NCI-H446 (cell line): ENCODE results near the gene MAML2.

ENCODE experiments used
- DNase-seq, 2 experiments: peaks; one replicate each; lab custom pipeline; 2025; lab: John Stamatoyannopoulos, UW

Gene MAML2

DNA sequence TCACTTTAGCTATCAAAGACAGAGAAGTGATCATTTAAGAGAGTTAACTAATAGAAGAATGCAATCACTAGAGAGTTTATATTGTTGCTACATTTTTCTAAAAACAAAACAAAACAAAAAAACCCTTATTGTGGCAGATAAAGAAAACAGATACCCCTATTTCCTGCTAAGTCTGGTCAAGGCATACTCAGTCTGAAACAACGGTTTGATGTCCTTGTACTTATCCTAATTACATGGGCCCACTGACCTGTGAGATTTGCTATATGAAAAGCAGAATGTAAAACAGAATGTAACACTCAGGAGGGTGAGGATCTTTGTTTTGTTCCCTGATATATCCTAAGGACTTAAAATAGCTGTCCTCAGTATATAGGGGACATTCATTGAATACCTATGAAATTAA, 24.6 kb downstream of the MAML2 start:
- DNase-seq: no peak

DNA sequence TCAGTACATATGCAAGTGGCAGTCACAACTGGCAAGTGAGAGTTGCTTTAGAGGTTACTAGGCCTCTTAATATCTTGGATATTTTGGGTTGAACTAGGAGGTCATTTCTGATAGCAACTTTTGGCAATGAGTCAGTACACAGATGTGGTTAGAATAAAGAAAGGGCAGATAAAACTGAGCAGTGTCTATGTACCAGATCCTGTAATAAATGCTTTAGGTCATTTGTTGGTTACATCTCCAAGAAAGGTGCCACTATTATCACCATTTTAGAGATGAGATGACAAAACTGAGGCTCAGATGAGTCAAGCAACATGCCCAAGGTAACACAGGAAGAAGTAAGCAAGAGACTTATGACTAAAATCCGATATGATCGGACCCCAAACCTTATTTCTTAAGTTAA, 25.0 kb downstream of the MAML2 start:
- no peak for DNase-seq

DNA sequence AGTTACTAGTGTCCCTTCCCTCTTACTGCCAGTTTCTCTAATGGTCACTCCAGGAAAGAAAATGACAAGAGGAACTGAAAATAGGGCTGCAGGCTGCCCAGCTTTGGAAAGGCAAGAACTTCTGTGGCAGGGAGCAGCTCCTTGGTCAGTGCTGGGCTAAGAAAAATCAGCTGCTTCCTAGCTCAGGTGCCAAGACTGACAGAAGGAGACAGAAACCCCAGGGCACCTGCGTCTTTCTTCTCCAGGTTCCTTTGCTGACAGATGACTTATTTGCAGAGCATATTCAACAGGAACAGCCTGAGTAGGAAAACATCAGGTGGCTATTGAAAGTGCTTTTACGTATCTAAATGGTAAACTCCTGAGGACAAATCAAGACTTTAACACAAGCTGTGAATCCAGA, 25.4 kb downstream of the MAML2 start:
- no peak for DNase-seq

DNA sequence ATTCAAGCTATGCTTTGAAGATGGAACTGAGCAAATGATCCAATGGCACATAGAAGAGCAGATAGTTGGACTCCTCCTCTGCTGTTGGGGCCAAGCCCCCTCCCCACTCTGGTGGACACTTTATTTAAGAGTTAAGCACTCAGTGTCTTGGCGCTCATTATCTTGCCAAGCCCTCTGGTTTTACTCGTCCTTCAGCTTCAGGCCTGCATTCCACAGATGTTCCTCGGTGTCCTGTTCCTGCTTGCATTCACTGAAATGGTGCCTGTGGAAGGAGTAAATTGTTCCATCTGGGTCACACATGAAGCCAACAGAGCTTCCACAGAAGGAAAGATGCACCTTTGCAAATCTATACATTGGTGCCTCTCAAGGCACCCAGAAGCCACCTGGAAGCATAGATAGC, 26.1 kb downstream of the MAML2 start:
- DNase-seq: no peak

DNA sequence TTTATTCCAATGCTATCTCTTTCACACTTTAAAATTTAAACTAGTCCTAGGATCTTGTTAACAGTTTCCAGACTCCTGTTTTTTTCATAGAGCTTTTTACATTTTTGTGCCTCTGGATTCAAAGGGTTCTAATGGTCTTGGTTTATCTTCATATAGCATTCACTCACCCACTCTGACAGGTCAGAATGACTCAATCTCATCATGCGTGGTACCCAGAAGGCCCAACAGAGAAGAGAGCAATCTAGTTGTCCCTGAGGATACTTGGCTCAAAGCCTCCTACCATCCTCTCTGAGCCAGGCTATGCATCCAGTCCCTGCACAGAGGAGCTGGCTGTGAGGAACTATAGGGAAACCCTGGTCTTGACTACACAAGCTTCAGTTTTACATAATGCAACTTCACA, 27.5 kb downstream of the MAML2 start:
- DNase-seq: no peak

DNA sequence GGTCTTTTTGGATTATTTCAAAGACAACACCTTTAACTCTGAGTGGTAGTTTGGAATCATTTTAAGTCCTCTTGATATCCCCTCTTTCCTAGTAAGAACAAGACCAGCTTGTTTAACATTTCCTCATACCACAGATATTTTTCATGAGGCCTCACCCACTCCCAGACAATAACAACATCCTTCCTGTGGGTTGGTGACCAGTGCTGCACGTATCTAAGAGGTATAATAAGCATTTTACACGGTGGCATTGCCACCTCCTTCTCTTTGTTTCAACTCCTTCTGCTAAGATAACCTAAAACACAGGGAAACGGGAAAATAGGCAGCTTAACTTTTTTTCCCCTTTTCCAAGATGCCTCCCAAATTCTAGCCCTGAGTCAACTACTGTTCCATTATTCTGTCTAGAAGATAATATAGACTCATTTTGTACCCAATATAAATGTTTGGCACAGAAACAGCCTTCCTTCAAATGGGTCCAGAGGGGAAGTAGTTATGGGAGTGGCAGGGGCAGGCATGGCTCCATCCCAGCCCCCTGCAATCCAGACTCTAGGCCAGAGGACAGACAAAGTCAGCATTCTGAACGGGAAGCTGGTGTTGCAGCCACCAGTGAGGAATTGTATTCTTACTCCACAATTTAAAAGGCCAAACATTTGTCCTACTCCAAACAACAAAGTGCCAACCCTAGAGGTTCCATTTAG, 28.5 kb downstream of the MAML2 start:
- DNase-seq: no peak

DNA sequence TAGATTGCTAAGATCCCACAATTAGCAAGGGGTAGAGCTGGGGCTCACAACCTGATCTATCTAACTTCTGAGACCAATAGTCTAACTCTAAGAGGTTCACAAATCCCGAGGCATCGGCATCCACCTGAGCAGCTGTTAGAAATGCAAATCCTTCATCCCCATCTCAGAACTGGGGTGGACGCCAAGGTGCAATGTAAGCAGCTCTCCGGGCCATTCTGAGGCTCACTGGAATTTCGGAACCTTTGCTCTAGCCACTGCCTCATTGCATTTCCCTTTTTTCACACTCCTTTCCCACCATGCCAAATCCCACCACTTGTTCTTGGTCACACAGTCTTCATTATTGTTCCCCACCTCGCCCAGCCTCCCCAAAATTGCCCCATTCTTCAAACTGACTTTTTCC, 29.8 kb downstream of the MAML2 start:
- no peak for DNase-seq

DNA sequence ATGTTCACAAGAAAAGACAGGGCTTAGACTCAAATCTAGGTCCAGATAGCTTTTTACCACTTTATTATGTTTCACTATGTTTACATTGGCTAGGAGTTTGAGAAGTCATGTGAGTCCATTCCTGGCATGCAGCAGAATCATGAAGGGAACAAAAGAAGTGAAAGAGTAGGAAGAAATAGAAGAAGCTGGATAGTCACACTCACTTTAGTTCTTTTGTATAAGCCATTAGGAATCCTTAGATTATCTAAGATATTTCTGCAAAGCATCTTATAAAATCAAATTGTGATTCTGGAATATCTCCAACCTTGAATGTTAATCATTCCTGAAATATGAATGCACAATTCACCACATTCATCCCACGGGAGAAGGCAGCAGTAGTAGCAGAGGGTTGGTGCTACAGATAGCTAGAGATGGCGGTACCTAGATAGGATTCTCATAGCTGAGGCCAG, 31.9 kb downstream of the MAML2 start:
- peak in 1 of 2 experiments; percentile 70 for DNase-seq

DNA sequence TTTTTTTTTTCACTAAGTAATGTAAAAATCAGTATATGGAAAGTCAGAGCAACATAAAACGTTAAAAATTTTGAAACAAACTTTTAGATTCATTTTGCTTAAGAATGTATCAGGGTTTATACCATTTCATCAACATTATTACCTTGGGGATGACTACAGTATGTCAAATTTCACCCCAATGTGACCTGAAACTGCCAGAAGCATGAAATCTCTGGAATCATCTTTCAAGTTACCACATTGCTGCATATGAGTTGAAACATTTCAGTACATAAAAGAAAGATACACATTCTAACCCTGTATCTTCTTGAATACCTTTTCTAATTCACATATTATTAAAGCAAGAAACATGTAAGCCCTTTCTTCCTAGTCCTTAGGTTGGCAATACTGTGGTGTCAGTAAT, 32.8 kb downstream of the MAML2 start:
- DNase-seq: no peak

DNA sequence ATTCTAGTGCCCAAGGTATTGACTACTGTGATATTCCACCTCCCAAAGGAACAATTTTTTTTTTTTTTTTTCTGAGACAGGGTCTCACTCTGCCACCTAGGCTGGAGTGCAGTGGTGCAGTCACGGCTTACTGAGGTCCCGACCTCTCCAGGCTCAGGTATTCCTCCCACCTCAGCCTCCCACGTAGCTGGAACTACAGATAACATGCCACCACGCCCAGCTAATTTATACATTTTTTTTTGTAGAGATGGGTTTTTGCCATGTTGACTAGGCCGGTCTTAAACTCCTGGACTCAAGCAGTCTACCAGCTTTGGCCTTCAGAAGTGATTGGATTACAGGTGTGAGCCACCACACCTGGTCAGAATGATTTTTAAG, 33.4 kb downstream of the MAML2 start:
- no peak for DNase-seq

DNA sequence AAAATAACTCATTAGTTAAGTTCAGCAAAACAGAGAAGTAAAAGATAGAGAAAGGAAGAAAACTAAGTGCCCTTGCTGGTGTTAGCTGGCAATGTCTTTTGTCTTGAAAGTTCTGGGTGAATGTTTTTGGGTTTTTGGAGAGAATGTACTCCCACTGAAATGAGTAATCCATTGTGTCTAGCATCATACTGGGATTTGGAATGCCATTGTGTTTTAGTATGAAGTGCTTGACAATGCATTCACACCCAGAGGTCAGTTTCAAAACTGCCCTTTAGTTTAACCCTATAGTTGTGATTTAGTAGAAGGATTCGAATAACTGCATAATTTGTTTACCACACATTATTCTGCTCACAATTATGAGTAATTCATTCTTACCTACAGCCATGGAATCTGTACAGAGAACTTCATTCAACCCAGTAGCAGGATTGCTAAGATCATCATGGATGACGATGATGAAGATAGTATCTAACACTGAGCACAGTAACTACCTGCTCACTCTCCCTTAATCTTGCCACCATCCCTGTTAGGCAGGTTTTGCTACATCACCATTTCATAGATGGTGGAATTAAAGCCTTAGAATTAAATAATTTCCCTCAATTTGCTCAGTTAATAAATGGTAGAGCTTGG, 33.9 kb downstream of the MAML2 start:
- DNase-seq: no peak

DNA sequence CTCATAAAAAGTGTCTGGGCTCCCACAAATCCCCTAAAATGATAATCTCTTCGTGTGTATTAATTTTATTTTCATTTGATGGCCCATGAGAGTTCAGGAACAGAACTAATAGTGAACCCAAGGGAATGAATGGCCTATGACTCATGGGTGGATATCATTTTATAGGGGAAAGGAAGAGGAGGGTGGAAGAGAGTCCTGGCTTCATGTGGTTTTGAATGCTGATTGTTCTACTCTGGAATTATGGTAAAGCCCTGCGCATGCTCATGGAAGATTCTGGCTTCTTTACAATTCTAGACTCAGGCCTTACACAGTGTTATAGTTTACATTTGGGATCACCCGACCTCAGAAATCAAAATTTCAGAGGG, 35.2 kb downstream of the MAML2 start:
- peak in 1 of 2 experiments; percentile 55 for DNase-seq

DNA sequence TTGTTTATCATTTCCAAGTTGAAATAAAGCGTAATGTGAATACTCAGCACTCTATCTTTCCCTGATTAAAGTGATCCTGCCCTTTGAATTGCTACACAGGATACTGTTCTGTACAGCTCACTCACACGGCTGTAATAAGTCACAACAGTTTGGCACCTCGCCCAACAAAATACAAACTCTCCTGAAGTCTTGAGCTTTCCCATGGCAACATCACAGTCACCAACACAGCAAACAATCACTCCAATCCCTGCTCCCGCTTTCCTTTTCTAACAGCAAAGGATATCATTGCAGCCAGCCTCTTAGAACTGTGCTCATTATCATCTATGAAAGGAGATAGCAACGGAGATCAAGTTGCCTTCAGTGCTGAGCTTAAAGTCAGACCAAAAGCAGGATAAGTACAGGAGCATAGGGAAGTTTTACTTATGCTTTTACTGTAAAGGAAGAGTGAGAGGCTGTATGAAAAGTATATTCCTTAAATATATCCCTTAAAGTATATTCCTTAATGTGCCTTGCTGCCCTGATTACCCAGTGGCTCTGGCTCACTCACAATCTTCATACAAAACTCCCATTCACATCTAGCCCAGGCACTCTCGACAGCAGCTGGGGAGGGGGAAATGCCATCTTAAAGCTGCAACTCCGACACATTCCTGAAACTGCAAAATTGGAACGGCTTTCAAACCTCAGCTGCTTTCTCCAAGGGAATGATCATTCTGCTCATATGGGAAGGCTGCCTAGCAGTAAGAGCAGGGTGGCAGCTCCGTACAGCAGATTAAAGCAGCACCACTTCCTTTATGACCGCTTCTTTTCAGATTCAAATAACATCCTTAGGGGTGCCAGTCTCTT, 35.8 kb downstream of the MAML2 start:
- DNase-seq: peak; percentile 82 to 91

DNA sequence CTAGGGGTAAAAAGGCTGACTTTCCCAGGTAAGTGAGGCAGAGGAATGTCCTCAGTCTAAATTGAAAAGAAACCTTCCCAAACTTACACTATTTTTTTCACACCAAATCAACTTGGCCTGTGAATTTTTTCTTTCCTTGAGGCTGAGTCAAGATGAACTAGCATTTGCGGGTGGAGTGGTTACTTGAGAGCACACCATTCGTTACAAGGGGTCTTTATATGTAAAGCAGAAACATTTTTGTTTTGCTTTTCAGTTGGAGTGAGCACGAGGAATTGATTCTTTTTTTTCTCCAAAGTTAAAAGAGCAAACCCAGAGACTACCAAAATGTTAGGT, 36.4 kb downstream of the MAML2 start:
- no peak for DNase-seq

DNA sequence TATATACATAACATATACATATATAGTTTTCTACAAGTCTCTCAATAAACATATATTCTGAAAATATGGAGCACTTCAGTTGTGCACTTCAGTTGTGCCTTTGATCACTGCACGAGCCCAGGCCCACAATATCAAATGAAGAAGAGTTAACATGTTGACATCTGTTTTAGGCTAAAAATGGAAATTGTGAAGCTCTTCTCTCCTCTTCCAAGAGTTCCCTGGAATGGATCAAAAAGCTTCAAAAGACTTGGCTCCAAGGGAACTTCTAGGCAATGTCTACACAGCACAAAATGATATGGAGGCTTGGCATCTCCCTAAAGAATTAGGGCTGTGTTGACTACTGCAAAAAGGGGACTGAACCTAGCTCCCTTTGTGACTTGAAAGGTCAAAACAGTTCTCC, 36.9 kb downstream of the MAML2 start:
- peak in 1 of 2 experiments; percentile 30 for DNase-seq

DNA sequence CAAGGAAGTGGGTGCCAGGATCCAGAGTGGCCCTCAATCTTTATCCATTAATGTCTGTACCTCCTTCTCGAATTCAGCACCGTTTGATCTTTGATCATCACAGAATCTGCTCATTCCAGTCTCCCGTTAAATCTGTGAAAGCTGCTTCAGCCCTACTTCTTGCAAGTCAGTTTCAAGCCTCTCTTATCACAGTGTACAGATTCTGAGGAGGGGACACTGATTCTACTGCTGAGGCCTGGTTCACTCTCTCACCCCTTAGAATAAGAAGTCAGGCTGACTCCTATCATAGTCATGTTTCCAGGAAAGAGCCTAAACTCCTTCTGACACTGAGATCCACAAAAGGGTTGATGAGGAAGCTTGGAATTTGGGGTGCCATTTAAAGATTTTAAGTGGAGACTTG, 39.0 kb downstream of the MAML2 start:
- no peak for DNase-seq

DNA sequence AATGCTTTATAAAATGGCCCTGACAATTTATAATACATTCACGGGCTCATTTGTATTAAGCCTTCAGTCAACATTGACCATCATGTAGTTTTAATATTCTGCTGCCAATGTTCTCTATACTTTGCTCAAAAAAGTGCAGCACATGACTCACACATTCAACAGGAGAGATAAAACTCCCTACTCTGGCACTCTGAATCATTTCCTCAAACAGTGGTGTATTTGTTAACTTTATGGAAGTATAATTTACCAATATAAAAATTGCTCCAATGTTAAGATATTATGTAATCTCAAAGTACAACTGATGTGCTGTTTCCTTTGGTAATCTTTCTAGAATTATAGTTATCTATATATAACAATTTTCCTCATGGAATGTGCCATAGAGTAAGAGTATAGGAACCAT, 39.9 kb downstream of the MAML2 start:
- no peak for DNase-seq

DNA sequence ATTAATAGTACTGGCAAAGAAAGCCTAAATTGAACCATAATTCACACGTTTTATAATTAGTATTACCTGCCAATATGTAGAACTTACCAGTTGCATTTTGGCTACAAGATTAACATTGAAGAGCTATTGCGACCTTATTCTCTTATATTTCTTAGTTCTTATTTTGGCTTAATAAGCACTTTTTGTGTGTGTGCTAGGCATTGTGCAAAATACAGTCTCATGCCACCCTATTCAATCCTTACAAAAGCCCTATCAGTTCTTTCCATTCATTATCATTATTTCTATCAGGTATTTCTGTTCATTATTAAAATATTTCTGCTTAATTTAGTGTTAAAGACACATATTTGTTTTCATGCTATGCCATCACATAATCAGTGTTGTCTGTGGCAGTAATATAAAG, 41.2 kb downstream of the MAML2 start:
- DNase-seq: no peak

DNA sequence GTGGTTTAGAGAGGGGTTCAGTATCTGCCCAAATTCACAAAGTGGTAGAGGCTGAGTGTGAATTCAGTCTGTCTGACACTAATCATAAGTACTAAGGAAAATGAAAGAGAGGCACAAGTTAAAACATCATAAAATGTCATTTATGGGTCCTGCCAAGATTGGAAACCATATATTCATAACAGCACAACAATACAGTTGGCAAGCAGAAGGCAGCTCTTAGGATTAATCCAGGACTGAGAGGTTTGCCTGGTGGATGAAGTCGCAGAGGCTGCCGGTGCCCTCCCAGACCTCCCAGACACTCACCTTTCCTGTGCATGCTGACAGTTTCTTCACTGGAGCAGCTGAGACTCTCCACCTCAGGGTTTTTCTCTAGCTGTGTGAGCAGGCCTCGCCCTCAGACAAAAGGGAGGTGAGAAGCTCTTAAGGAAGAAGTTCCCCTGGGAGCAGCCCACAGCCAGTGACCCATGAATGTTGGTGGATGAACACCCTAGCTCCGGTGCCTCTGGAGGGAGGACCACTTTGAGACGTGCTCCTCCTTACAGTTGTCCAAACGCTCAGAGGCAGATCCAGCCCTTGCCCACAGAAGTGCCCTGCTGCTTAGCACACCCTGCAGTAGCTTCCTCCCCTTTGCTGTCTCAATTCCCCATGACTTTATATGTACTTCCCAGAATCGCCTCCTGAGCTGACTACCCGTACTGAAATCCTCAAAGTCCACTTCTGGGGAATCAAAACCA, 43.7 kb downstream of the MAML2 start:
- no peak for DNase-seq

DNA sequence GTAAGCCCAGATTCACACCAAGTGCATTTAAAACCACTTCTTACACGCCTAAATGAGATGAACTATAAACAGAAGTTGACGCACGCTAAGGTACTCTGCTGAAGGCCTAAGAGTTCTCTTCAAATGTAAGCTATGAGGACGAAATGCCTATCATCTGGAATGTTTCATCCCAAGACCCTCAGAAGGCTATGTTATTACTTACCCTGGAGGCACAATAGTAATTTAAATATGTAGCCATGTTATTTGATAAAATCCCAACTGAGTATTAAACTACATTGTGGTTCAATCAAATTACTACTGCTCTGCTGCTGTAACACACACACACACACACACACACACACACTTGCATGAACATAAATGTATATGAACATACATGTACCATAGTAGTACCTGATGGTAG, 47.6 kb downstream of the MAML2 start:
- no peak for DNase-seq

DNA sequence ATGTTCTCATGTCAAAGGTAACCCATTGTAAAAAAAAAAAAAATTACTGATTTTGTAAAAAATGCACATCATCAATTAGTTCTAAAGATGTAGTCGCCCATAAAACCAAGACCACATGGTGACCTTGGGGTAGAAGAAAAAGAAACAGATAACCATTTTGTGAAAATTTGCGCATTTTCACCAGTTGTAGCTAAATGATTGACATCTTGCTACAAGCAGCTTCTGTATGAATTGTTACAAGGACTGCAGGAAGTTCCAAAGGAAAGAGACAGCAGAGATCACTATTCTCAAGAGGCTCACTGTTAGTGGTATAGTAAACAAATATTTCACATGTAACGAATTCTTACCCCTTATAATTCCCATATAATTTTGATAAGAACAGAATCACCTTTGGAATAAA, 48.7 kb downstream of the MAML2 start:
- DNase-seq: no peak

DNA sequence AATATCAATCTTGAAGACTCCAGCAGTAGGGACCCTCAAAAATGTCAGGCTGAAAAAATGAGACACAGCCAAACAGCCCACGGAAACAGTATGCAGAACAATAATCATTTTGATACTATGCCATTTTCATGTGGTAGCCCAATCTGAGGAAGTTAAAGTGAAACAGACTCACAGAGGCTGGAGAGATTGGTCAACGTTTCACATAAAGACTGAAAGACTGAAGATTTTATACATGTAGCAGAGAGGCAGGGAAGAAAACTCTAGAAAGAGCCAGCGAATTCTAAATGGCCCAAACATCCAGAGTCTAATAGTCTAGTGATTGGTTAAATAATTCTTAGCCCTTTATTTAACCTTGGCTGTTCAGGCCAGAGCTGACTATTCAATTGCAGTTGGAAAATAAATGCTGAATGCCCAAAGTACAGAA, 49.4 kb downstream of the MAML2 start:
- DNase-seq: no peak

DNA sequence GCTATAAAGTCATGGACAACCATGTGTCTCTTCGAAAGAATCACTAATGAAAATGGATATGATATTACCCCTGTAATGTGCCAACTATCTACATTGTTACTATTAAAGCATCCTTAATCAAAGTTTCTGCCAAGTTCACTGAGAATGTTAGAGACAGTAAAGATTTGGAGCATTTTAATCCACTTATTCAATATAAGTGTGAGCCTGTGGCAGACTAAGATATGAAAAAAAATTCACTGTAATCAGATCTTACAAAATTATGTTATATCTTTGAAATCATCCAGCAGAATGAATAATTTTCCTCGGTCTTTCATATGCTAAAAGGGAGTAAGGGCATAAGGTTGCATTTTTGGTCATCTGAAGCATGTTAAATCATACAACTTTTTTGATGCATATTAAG, 49.9 kb downstream of the MAML2 start:
- no peak for DNase-seq
